Smooth muscle cell (in vitro differentiated cells): ENCODE results near the gene C1QC. TPM values are rescaled to one million over a fixed set of nuclear protein-coding genes. Genes with fewer than 3 reads are reported as not detected.
"Not testable (repeated sequence)": the region's sequence is repeated elsewhere in the genome, so short reads cannot be mapped to it uniquely, and the experiment has no call there.

Experiments
- DNase-seq: peaks from one replicate; lab custom pipeline; 2025; ENCODE audit not compliant: unreplicated experiment; lab: John Stamatoyannopoulos, UW
- H2AFZ ChIP-seq: fragments of 200-600 bp; sonication (generic); 2 replicates; pipeline ENCODE4 v1.6.0; 2016; ENCODE audit warnings: antibody characterized with exemption, low read depth, mild to moderate bottlenecking
- H3F3A ChIP-seq: fragments of 200-600 bp; sonication (generic); 2 replicates; pipeline ENCODE4 v1.6.0; 2017; ENCODE audit warnings: antibody characterized with exemption, low read depth
- H3K27ac ChIP-seq: fragments of 200-600 bp; sonication (generic); 2 replicates; pipeline ENCODE4 v1.5.1; 2016; ENCODE audit warnings: low read depth, mild to moderate bottlenecking
- H3K27me3 ChIP-seq: fragments of 200-600 bp; sonication (generic); 2 replicates; pipeline ENCODE4 v1.6.1; 2016; ENCODE audit warnings: low read depth, mild to moderate bottlenecking
- H3K36me3 ChIP-seq: fragments of 200-600 bp; sonication (generic); 2 replicates; pipeline ENCODE4 v1.5.1; 2016; ENCODE audit warnings: low read depth
- H3K4me1 ChIP-seq: fragments of 200-600 bp; sonication (generic); 2 replicates; pipeline ENCODE4 v1.5.1; 2016; ENCODE audit warnings: low read depth
- H3K4me2 ChIP-seq: fragments of 200-600 bp; sonication (generic); 2 replicates; pipeline ENCODE4 v1.6.0; 2016; ENCODE audit warnings: mild to moderate bottlenecking
- H3K4me3 ChIP-seq: fragments of 200-600 bp; sonication (generic); 2 replicates; pipeline ENCODE4 v1.5.1; 2016; ENCODE audit warnings: mild to moderate bottlenecking
- H3K79me2 ChIP-seq: fragments of 200-600 bp; sonication (generic); 2 replicates; pipeline ENCODE4 v1.6.0; 2016; ENCODE audit warnings: low read depth, mild to moderate bottlenecking
- H3K9ac ChIP-seq: fragments of 200-600 bp; sonication (generic); 2 replicates; pipeline ENCODE4 v1.6.0; 2016; ENCODE audit warnings: low read depth
- H3K9me3 ChIP-seq: fragments of 200-600 bp; sonication (generic); replicated peaks from 2 replicates; pipeline ENCODE4 v1.5.1; 2016; ENCODE audit warnings: low read depth
- H4K20me1 ChIP-seq: fragments of 200-600 bp; sonication (generic); 2 replicates; pipeline ENCODE4 v1.6.0; 2016; ENCODE audit warnings: low read depth
- CTCF ChIP-seq: fragments of 200-600 bp; sonication (generic); IDR thresholded peaks from 2 replicates; pipeline ENCODE4 v1.5.1; 2017; ENCODE audit warnings: borderline replicate concordance, mild to moderate bottlenecking, antibody characterized with exemption; ENCODE audit not compliant: insufficient read depth, poor library complexity, severe bottlenecking
- WGBS: methylation state at CpG from one replicate; pipeline ENCODE4 v1.1.7; 2016; ENCODE audit warnings: low lambda C conversion rate; 5-methylcytosine and 5-hydroxymethylcytosine counted together
- polyA plus RNA-seq: library from polyadenylated mRNA; unstranded; fragments of >200 nt; fragmentation: Nextera tagmentation; extraction: Ambion mirVana; gene quantifications from 2 replicates; pipeline ENCODE4 v1.2.1, GENCODE V29; 2016
- total RNA-seq: library from RNA; depleted of rRNA; stranded (reverse); fragments of >200 nt; gene quantifications from 2 replicates; pipeline ENCODE4 v1.2.3, GENCODE V29; 2014

C1QC gene
- total and polyA plus RNA-seq, 2 experiments from 2014 or later = not detected

- WGBS = 40% methylated on average over 7 of the region's 7 CpGs
- no peak overlapping the region for H3K9ac ChIP-seq
- H3F3A ChIP-seq = no peaks in the 10 kb centered on the region
- no peaks in the 10 kb centered on the region for H4K20me1 ChIP-seq
- H3K79me2 ChIP-seq = no peaks in the 10 kb centered on the region
- H3K4me2 ChIP-seq = no peak overlapping the region
- no peaks in the 10 kb centered on the region for H3K4me1 ChIP-seq
- no peak for DNase-seq
- no peaks in the 10 kb centered on the region for H3K9me3 ChIP-seq
- TF ChIP-seq CTCF = peak; percentile 59
- H3K4me3 ChIP-seq = no peak overlapping the region
- H2AFZ ChIP-seq = no peak overlapping the region
- no peaks in the 10 kb centered on the region for H3K36me3 ChIP-seq
- H3K27me3 ChIP-seq = peaks cover 56% of the 10 kb centered on the region
- no peak overlapping the region for H3K27ac ChIP-seq
Measured at GRCh38 chr1:22665752-22666151, 22.3 kb downstream of the C1QC start.

- no peaks in the 10 kb centered on the region for H3K79me2 ChIP-seq
- DNase-seq = no peak
- no peaks in the 10 kb centered on the region for H3K9me3 ChIP-seq
- H3K4me3 ChIP-seq = no peak overlapping the region
- H3K9ac ChIP-seq = no peak overlapping the region
- H3F3A ChIP-seq = no peaks in the 10 kb centered on the region
- H3K27me3 ChIP-seq = peaks cover 60% of the 10 kb centered on the region
- 64% methylated on average over 2 of the region's 2 CpGs for WGBS
- no peaks in the 10 kb centered on the region for H3K36me3 ChIP-seq
- no peak overlapping the region for H2AFZ ChIP-seq
- no peaks in the 10 kb centered on the region for H3K4me1 ChIP-seq
- H3K27ac ChIP-seq = no peak overlapping the region
- H3K4me2 ChIP-seq = no peak overlapping the region
- no peaks in the 10 kb centered on the region for H4K20me1 ChIP-seq
- TF ChIP-seq CTCF = no peak
Measured at GRCh38 chr1:22666412-22666811, 23.0 kb downstream of the C1QC start.

- H3K9ac ChIP-seq, H3K79me2 ChIP-seq, H3K36me3 ChIP-seq, H3K4me3 ChIP-seq, H3F3A ChIP-seq, DNase-seq, H2AFZ ChIP-seq, H3K9me3 ChIP-seq, H3K4me2 ChIP-seq, H4K20me1 ChIP-seq, H3K4me1 ChIP-seq, H3K27ac ChIP-seq: not testable (repeated sequence)
- 88% methylated on average over 2 of the region's 2 CpGs for whole genome bisulfite sequencing
- H3K27me3 ChIP-seq = peaks cover 70% of the 10 kb centered on the region
Measured at GRCh38 chr1:22668840-22669239, 25.4 kb downstream of the C1QC start.

- TF ChIP-seq CTCF = no peak
- no peak overlapping the region for H3K9ac ChIP-seq
Measured at GRCh38 chr1:22670352-22670975, 27.0 kb downstream of the C1QC start.

More at GRCh38 chr1:22670352-22670975, 27.0 kb downstream of the C1QC start:
- H3K9me3 ChIP-seq = no peaks in the 10 kb centered on the region
- H3K4me1 ChIP-seq = peaks cover 11% of the 10 kb centered on the region
- no peaks in the 10 kb centered on the region for H3F3A ChIP-seq
- no peak overlapping the region for H3K4me2 ChIP-seq
- peaks cover 64% of the 10 kb centered on the region for H3K27me3 ChIP-seq
- no peak overlapping the region for H2AFZ ChIP-seq
- no peaks in the 10 kb centered on the region for H4K20me1 ChIP-seq
- no peaks in the 10 kb centered on the region for H3K36me3 ChIP-seq
- WGBS = 61% methylated on average over 12 of the region's 12 CpGs
- H3K4me3 ChIP-seq = no peak overlapping the region
- H3K79me2 ChIP-seq = no peaks in the 10 kb centered on the region
- no peak overlapping the region for H3K27ac ChIP-seq
- DNase-seq = no peak
